Heart left ventricle (tissue), 13 donors: Measurements from ENCODE around the gene CHD1L.

Experiments used
- CTCF ChIP-seq, 12 donors: fragments of 200-600 bp; sonication (generic) in 4 of 12; IDR thresholded peaks; one replicate each; pipeline versions ENCODE4 v1.5.0 to v1.8.0; 2018 to 2022; ENCODE audit warnings: antibody characterized with exemption in 12 of 12, mild to moderate bottlenecking in 5 of 12
- POLR2A ChIP-seq, 2 donors: fragments of 450-650 bp; IDR thresholded peaks; one replicate each; pipeline ENCODE4 v1.6.1; 2017; ENCODE audit warnings: antibody characterized with exemption in 2 of 2, mild to moderate bottlenecking in 2 of 2, moderate library complexity in 2 of 2
- donor health status: ischemic (EF 13 %, LVEDD 7.1; RV severe dilation, severe dysfunction).
- donor health status: DM: no; HTN: yes; CAD: no.
- donor health status: DM: no; HTN: no; CAD: no.
- donor health status: ischemic (EF 25% LVEDD 6.9; RV normal size, moderate dysfunction).
- donor health status: ischemic (EF 25% LVEDD 5.7; RV mildly dilated, moderate dysfunction).
- donor health status: ischemic (EF 35%, LVEDD 5.7; RV mildly dilated, moderate dysfunction).
- donor health status: nonischemic (EF 11% LVEDD 7.7; RV severe dilation, severe dysfunction).
- donor health status: DM: yes; HTN: yes; CAD: no.
- donor health status: PGD.
- donor health status: ischemic (EF 29% LVEDD 5.4; RV normal size, mild dysfunction).
- donor health status: nonischemic (EF 23%, LVEDD 6.1; RV moderate dilation, normal function).

- TF ChIP-seq CTCF (IDR thresholded peaks at IDR 0.05): no peak
- TF ChIP-seq POLR2A (IDR thresholded peaks at IDR 0.05): no peak
Observed at GRCh38 chr1:147283011-147283410, 40.5 kb downstream of the CHD1L start.
